ENCODE results near the gene MUL1. TPM values are rescaled to one million over a fixed set of nuclear protein-coding genes. Genes with fewer than 3 reads are reported as not detected.

The MUL1 gene
- polyA plus RNA-seq, 3 donors: 7.2 to 28.1 (median 25.8) TPM

GRCh38 chr1:20530901-20531300 is 22.9 kb upstream of the MUL1 start:
- Mint-ChIP-seq H3K9me3 (no peaks in the 10 kb centered on the region), H3K36me3 (no peaks in the 10 kb centered on the region), H3K4me3 (no peak overlapping the region), H3K27ac (no peak overlapping the region), H3K4me1 (no peaks in the 10 kb centered on the region), H3K27me3 (ENCODE audit: low read depth in 3 of 3) (peaks cover 27 to 31% (median 27%) of the 10 kb centered on the region in 3 donors)
- H3K4me2 ChIP-seq (replicated peaks; ENCODE audit: extremely low read depth, low read length, poor library complexity, severe bottlenecking): no peak overlapping the region
- no peak overlapping the region for H3K27ac ChIP-seq (ENCODE audit: low read depth in 1 of 2, low read length in 2 of 2)
- H2AFZ ChIP-seq (ENCODE audit: insufficient read depth, low read depth, low read length, poor library complexity, severe bottlenecking): no peak overlapping the region
- TF ChIP-seq CTCF (IDR thresholded peaks at IDR 0.05): no peak
- no peak overlapping the region for H3K9ac ChIP-seq (ENCODE audit: insufficient read depth, low read length, poor library complexity, severe bottlenecking)
- no peaks in the 10 kb centered on the region for H3K36me3 ChIP-seq (replicated peaks in 1 of 2; ENCODE audit: control insufficient read depth in 1 of 2, insufficient read depth in 2 of 2, low read length in 2 of 2)
- H3K4me1 ChIP-seq (ENCODE audit: control insufficient read depth in 1 of 2, insufficient read depth in 2 of 2, low read length in 2 of 2): no peaks in the 10 kb centered on the region
- no peaks in the 10 kb centered on the region for H3K9me3 ChIP-seq (replicated peaks in 1 of 2; ENCODE audit: control insufficient read depth in 1 of 2, insufficient read depth in 1 of 2, low read length in 2 of 2)
- peaks cover 15% of the 10 kb centered on the region in 2 donors for H3K27me3 ChIP-seq (ENCODE audit: control insufficient read depth in 2 of 2, insufficient read depth in 2 of 2, low read length in 2 of 2)
- DNase-seq: no peak
- no peaks in the 10 kb centered on the region for H4K20me1 ChIP-seq (ENCODE audit: insufficient read depth, low read length)
- intact Hi-C loops (cut with micrococcal nuclease): no loop called here
- H3K79me2 ChIP-seq (ENCODE audit: insufficient read depth, low read length): no peaks in the 10 kb centered on the region
- H3K4me3 ChIP-seq (replicated peaks in 1 of 3; ENCODE audit: low read depth in 2 of 3, low read length in 3 of 3): no peak overlapping the region
- 100% methylated on average over 1 of the region's 6 CpGs for WGBS (ENCODE audit: insufficient coverage)

- intact Hi-C loops (cut with micrococcal nuclease): no loop called here
- no peak overlapping the region for H3K9ac ChIP-seq (ENCODE audit: insufficient read depth, low read length, poor library complexity, severe bottlenecking)
- DNase-seq: no peak
- no peaks in the 10 kb centered on the region for H3K79me2 ChIP-seq (ENCODE audit: insufficient read depth, low read length)
- Mint-ChIP-seq H3K9me3 (no peaks in the 10 kb centered on the region), H3K27me3 (ENCODE audit: low read depth in 3 of 3) (peaks cover 24 to 32% (median 27%) of the 10 kb centered on the region in 3 donors), H3K4me1 (no peaks in the 10 kb centered on the region), H3K4me3 (no peak overlapping the region), H3K27ac (no peak overlapping the region), H3K36me3 (no peaks in the 10 kb centered on the region)
- peaks cover 15 to 16% of the 10 kb centered on the region in 2 donors for H3K27me3 ChIP-seq (ENCODE audit: control insufficient read depth in 2 of 2, insufficient read depth in 2 of 2, low read length in 2 of 2)
- 10% methylated on average over 4 of the region's 8 CpGs for WGBS (ENCODE audit: insufficient coverage)
- H2AFZ ChIP-seq (ENCODE audit: insufficient read depth, low read depth, low read length, poor library complexity, severe bottlenecking): no peak overlapping the region
- no peak overlapping the region for H3K4me2 ChIP-seq (replicated peaks; ENCODE audit: extremely low read depth, low read length, poor library complexity, severe bottlenecking)
- no peaks in the 10 kb centered on the region for H4K20me1 ChIP-seq (ENCODE audit: insufficient read depth, low read length)
- no peak overlapping the region for H3K27ac ChIP-seq (ENCODE audit: low read depth in 1 of 2, low read length in 2 of 2)
- H3K36me3 ChIP-seq (replicated peaks in 1 of 2; ENCODE audit: control insufficient read depth in 1 of 2, insufficient read depth in 2 of 2, low read length in 2 of 2): no peaks in the 10 kb centered on the region
- no peak for TF ChIP-seq CTCF (IDR thresholded peaks at IDR 0.05)
- no peaks in the 10 kb centered on the region for H3K4me1 ChIP-seq (ENCODE audit: control insufficient read depth in 1 of 2, insufficient read depth in 2 of 2, low read length in 2 of 2)
- H3K4me3 ChIP-seq (replicated peaks in 1 of 3; ENCODE audit: low read depth in 2 of 3, low read length in 3 of 3): no peak overlapping the region
- no peaks in the 10 kb centered on the region for H3K9me3 ChIP-seq (replicated peaks in 1 of 2; ENCODE audit: control insufficient read depth in 1 of 2, insufficient read depth in 1 of 2, low read length in 2 of 2)
These were observed 22.4 kb upstream of the MUL1 start for GRCh38 chr1:20530306-20530705.
